OCI-LY1 (cell line): ENCODE data around the gene ELL.
A peak's percentile ranks its signal among the peaks of the same experiment; 100 is the strongest.

Experiments used
- H2AFZ ChIP-seq: fragments of 200-600 bp; sonication (generic), shearing (Covaris generic); 2 replicates; pipeline ENCODE4 v1.6.0; 2014; ENCODE audit warnings: antibody characterized with exemption, mild to moderate bottlenecking, low read length
- H3F3A ChIP-seq: fragments of 200-600 bp; sonication (generic), shearing (Covaris generic); 2 replicates; pipeline ENCODE4 v1.6.0; 2014; ENCODE audit warnings: mild to moderate bottlenecking, antibody characterized with exemption, low read length, moderate library complexity; ENCODE audit not compliant: insufficient read depth
- H3K27ac ChIP-seq: fragments of 200-600 bp; sonication (generic); 2 replicates; pipeline ENCODE4 v1.5.1; 2014; ENCODE audit warnings: low read length, mixed run types, mild to moderate bottlenecking, low read depth; ENCODE audit not compliant: poor library complexity, severe bottlenecking
- H3K27me3 ChIP-seq: fragments of 200-600 bp; sonication (generic); 2 replicates; pipeline ENCODE4 v1.6.0; 2014; ENCODE audit warnings: antibody characterized with exemption, mild to moderate bottlenecking, low read length, moderate library complexity; ENCODE audit not compliant: insufficient read depth
- H3K36me3 ChIP-seq: fragments of 200-600 bp; sonication (generic); 2 replicates; pipeline ENCODE4 v1.6.1; 2014; ENCODE audit warnings: mild to moderate bottlenecking, antibody characterized with exemption, low read length, moderate library complexity, mixed read lengths; ENCODE audit not compliant: insufficient read depth
- H3K4me1 ChIP-seq: fragments of 200-600 bp; sonication (generic); 2 replicates; pipeline ENCODE4 v1.5.1; 2014; ENCODE audit warnings: mild to moderate bottlenecking, low read length, moderate library complexity; ENCODE audit not compliant: insufficient read depth, severe bottlenecking
- H3K4me2 ChIP-seq: fragments of 200-600 bp; sonication (generic), shearing (Covaris generic); 2 replicates; pipeline ENCODE4 v1.6.1; 2014; ENCODE audit warnings: low read length
- H3K4me3 ChIP-seq: fragments of 200-600 bp; sonication (generic); 2 replicates; pipeline ENCODE4 v1.5.1; 2014; ENCODE audit warnings: low read length, low read depth, mild to moderate bottlenecking, mixed read lengths; ENCODE audit not compliant: poor library complexity, severe bottlenecking
- H3K79me2 ChIP-seq: fragments of 200-600 bp; shearing (Covaris generic); 2 replicates; pipeline ENCODE4 v1.6.1; 2016; ENCODE audit warnings: mixed run types, low read length, mixed read lengths; ENCODE audit not compliant: insufficient read depth
- H3K9ac ChIP-seq: fragments of 200-600 bp; sonication (generic), shearing (Covaris generic); 2 replicates; pipeline ENCODE4 v1.6.1; 2014; ENCODE audit warnings: mild to moderate bottlenecking, low read length, mixed read lengths
- H3K9me2 ChIP-seq: fragments of 200-600 bp; sonication (generic), shearing (Covaris generic); 2 replicates; pipeline ENCODE4 v1.6.1; 2014; ENCODE audit warnings: low read depth, mild to moderate bottlenecking, low read length, mixed read lengths
- H3K9me3 ChIP-seq: fragments of 200-600 bp; shearing (Covaris generic); 2 replicates; pipeline ENCODE4 v1.6.1; 2014; ENCODE audit warnings: low read length, mixed read lengths
- H4K20me1 ChIP-seq: fragments of 200-600 bp; sonication (generic), shearing (Covaris generic); 2 replicates; pipeline ENCODE4 v1.6.0; 2016; ENCODE audit warnings: mild to moderate bottlenecking, low read length; ENCODE audit not compliant: insufficient read depth
- CTCF ChIP-seq: fragments of 200-600 bp; sonication (generic), shearing (Covaris generic); IDR thresholded peaks from 2 replicates; pipeline ENCODE4 v1.5.1; 2017; ENCODE audit warnings: mild to moderate bottlenecking, antibody characterized with exemption, low read length, moderate library complexity, mixed read lengths
- EZH2 ChIP-seq: fragments of 200-600 bp; sonication (generic), shearing (Covaris generic); IDR thresholded peaks from 2 replicates; pipeline ENCODE4 v1.8.0; 2017; ENCODE audit warnings: borderline replicate concordance, mixed run types, mild to moderate bottlenecking, antibody characterized with exemption, low read length, moderate library complexity, mixed read lengths

Gene ELL

GRCh38 chr19:18470787-18471186, 51.1 kb downstream of the ELL start:
- Histone ChIP-seq H3K27me3 (no peaks in the 10 kb centered on the region), H3K9me2 (no peaks in the 10 kb centered on the region), H3K9ac (no peak overlapping the region), H3K9me3 (no peaks in the 10 kb centered on the region), H3K36me3 (no peaks in the 10 kb centered on the region), H2AFZ (no peak overlapping the region), H3K27ac (no peak overlapping the region), H4K20me1 (no peaks in the 10 kb centered on the region), H3F3A (no peaks in the 10 kb centered on the region), H3K79me2 (no peaks in the 10 kb centered on the region), H3K4me2 (no peak overlapping the region), H3K4me3 (no peak overlapping the region), H3K4me1 (no peaks in the 10 kb centered on the region)
- TF ChIP-seq CTCF (no peak), EZH2 (no peak)

GRCh38 chr19:18469069-18469846, 52.6 kb downstream of the ELL start:
- Histone ChIP-seq H3K79me2 (no peaks in the 10 kb centered on the region), H3F3A (no peaks in the 10 kb centered on the region), H3K4me1 (no peaks in the 10 kb centered on the region), H3K27ac (no peak overlapping the region), H3K27me3 (no peaks in the 10 kb centered on the region), H3K9ac (no peak overlapping the region), H3K36me3 (peaks cover 10% of the 10 kb centered on the region), H4K20me1 (no peaks in the 10 kb centered on the region), H3K4me2 (no peak overlapping the region), H3K9me2 (no peaks in the 10 kb centered on the region), H3K9me3 (no peaks in the 10 kb centered on the region), H3K4me3 (no peak overlapping the region), H2AFZ (no peak overlapping the region)
- no peak for TF ChIP-seq EZH2
- TF ChIP-seq CTCF, result peak; percentile 77

GRCh38 chr19:18468517-18468916, 53.4 kb downstream of the ELL start:
- Histone ChIP-seq H3K9me3 (no peaks in the 10 kb centered on the region), H3K79me2 (no peaks in the 10 kb centered on the region), H3K4me2 (no peak overlapping the region), H3K36me3 (peaks cover 15% of the 10 kb centered on the region), H3K9me2 (no peaks in the 10 kb centered on the region), H3K4me1 (no peaks in the 10 kb centered on the region), H3K4me3 (no peak overlapping the region), H3F3A (no peaks in the 10 kb centered on the region), H3K27ac (no peak overlapping the region), H4K20me1 (no peaks in the 10 kb centered on the region), H3K9ac (no peak overlapping the region), H3K27me3 (no peaks in the 10 kb centered on the region), H2AFZ (no peak overlapping the region)
- TF ChIP-seq CTCF (no peak), EZH2 (no peak)
